ENCODE measurements around the gene INPP1.

DNA sequence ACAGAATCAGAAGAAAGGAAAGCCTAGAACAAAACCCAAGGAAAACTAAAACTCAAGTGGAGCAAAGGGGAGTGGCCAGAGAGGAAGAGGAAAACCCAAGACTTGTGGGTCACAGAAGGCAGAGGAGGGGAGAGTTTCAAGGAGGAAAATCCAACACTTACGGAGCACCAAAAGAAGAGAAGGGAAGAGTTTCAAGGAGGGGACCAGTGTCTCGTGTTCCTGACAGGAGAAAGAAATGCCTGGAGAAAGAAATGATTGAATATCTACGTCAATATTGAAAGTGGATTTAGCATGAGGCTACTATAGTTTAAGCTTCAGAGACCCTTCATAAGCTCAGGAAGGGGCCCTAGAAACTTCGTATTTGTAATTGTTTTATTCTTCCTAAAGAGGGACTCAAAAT, 63.4 kb downstream of the INPP1 start:
- TF ChIP-seq, protein P1, sequence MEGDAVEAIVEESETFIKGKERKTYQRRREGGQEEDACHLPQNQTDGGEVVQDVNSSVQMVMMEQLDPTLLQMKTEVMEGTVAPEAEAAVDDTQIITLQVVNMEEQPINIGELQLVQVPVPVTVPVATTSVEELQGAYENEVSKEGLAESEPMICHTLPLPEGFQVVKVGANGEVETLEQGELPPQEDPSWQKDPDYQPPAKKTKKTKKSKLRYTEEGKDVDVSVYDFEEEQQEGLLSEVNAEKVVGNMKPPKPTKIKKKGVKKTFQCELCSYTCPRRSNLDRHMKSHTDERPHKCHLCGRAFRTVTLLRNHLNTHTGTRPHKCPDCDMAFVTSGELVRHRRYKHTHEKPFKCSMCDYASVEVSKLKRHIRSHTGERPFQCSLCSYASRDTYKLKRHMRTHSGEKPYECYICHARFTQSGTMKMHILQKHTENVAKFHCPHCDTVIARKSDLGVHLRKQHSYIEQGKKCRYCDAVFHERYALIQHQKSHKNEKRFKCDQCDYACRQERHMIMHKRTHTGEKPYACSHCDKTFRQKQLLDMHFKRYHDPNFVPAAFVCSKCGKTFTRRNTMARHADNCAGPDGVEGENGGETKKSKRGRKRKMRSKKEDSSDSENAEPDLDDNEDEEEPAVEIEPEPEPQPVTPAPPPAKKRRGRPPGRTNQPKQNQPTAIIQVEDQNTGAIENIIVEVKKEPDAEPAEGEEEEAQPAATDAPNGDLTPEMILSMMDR (IDR thresholded peaks at IDR 0.05) = no peak
- no peak for TF ChIP-seq POLR2A (IDR thresholded peaks at IDR 0.05)
